GM18517 (cell line): ENCODE data around the gene ELMOD1.
"Not testable (repeated sequence)": the region's sequence is repeated elsewhere in the genome, so short reads cannot be mapped to it uniquely, and the experiment has no call there.

Experiments
- ATAC-seq: cut with Tn5 transposase; IDR thresholded peaks from one replicate; pipeline ENCODE4 v1.9.1; 2021; ENCODE audit warnings: mild to moderate bottlenecking, moderate library complexity; ENCODE audit not compliant: unreplicated experiment

Gene ELMOD1

DNA sequence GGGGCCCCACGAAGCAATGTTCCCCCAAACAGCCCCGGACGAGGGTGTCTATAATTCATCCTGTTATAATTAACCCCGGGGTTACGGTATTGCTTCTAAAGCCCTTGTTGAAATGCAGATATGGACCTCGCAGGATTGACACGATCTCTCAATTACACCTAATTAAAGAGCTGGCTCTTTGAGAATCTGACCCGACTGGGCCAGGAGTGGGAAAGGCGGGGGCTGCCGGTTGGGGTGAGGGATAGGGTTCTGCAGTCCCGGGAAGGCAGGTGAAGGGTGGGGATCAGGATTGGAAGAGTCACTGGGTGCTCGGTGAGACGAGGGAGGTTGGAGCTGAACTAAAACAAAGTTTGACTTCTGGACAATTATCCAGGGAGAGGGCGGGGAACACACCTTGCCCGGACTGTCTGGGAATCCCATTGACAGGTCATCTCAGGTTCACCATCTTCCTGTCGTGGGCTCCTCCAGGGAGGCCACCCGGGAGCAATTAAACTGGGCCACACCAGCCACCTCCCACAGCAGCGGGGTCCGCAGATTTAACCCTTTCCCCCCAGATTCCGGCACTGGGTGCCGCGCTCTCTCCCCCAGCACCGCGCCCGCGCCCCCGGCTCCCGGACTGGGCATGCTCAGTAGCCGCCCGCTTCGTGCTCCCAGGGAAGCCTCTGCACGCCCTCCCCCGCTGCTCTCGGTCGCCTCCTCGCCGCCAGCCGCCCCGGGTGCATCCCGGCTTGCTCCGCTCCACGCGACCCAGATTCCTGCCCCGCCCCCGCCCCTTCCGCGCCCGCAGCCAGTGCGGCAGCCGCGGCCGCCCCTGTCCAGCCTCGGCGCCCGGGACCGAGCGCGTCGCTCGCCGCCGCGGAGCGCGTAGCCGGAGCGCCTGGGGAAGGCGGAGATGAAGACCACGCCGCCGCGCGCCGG, at the start of gene ELMOD1:
Gene ELMOD1 (plus strand): TSS at position 688 of the 918 bp plus-strand sequence. CDS start 27,043 bp downstream, outside the sequence.
- ATAC-seq, result no peak

DNA sequence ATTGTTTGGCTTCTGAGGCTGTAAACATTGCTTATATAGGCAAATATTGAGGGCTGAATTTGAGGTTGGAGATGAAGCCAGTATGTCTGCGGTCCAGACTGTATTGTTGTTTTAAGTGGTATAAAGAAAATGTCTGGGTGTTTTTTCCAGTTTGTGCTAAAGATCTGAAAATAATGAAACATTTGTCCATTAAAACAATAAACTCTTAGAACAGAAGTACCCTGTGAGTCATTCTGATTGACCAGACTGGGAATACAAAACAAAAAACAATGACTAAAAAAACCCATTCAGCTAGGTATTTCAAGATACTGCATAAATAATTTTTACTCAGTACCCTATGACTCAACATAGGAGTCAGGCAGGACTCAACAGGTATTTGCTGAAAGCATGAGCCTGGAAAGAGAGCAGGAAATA, 45.8 kb upstream of the ELMOD1 start:
- ATAC-seq, result no peak

DNA sequence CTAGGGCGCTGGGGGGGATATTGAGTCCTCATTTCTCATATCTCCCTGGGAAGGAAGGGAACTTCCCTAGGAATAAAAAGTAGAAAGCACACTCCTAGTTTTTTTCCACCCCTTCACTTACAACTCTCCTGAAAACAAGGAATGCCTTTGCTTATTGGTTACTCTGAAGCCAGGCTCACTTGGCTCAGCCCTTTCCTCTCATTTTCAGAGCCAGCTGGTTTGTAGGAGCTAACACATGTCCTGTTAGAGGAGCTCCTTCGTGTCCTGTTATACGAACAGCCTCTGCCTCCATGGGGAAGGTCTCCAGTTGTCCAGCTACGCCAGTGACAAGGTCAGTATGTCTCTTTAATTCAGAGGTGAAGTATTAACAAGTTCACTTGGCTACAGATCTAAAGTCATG, 43.0 kb upstream of the ELMOD1 start:
- no peak for ATAC-seq

DNA sequence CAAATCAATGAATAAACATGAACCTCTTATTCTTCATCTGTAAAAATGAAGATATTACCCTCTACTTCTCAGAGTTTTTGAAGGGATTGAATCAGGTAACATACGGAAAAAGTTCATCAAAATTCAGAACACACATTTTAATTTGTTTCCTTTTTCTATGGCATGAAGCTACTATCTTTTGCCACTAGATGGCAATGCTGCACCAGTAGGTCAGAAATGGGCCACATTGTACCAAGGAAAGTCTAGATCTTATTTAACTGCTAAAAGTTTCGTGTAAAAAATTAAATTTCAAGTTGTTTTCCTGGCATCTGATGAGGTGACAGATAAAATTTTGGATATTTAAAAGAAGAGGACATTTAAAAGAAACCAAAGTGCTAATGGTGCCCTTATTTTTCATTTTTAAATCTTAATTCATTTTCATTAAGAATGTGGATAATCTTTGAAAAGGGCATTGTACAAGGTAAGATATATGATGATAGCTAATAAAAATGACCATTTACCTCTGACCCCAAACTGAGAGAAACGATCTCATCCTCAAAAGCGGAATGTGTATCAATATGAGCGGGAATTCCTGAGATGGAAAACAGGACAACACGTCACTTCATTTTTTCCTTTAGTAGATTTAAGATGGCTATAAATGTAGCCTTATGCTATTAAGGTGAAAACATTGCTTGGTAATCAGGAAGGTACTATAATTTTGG, 41.5 kb upstream of the ELMOD1 start:
- ATAC-seq, result no peak

DNA sequence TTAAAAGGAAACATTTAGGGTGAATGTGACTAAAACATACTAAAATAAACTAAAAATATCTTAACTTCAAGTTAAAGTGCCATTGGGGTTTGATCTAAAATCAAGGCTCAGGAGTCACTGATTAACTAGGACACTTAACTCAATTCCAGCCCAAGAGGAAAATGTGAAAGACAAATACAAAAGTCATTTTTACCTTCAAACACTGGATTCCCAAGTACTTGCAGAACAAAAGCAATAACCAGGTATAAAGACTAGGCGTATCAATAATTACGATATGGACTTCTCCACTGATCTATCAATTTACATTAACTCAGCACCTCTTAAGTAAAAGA, 41.0 kb upstream of the ELMOD1 start:
- no peak for ATAC-seq

DNA sequence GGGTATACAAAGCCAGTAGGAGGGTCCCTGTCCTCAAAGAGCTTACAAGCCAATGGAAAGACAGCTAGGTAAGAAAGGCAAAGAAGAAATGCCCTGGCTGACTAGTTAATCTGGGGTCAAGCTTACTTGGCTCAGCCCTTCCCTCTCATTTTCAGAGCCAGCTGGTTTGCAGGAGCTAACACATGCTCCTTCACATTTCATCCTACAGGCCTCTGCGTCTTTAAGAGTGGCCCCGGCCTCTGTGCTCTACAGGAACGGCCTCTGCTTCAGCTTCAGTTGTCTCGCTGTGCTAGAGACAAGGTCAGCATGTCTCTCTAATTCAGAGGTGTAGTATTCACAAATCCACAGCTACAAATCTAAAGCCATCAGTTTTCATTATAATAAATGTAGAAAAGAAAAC, 40.6 kb upstream of the ELMOD1 start:
- no peak for ATAC-seq

DNA sequence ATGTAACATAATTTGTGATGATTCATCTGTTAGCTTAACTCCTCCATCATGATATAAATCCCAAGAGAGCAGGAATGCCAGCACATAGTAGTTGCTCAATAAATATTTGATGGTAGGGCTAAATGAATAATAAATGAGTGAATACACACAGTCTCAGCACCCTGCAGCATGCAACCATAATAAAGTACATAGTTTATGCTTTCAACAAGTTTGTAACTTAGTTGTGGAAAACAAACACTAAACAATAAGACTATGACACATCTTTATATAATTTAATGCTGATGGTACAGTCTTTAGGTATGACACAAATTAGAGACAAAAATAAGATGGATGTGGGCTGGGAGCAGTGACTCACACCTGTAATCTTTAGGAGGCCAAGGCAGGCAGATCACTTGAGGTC, 29.3 kb upstream of the ELMOD1 start:
- ATAC-seq, result no peak

DNA sequence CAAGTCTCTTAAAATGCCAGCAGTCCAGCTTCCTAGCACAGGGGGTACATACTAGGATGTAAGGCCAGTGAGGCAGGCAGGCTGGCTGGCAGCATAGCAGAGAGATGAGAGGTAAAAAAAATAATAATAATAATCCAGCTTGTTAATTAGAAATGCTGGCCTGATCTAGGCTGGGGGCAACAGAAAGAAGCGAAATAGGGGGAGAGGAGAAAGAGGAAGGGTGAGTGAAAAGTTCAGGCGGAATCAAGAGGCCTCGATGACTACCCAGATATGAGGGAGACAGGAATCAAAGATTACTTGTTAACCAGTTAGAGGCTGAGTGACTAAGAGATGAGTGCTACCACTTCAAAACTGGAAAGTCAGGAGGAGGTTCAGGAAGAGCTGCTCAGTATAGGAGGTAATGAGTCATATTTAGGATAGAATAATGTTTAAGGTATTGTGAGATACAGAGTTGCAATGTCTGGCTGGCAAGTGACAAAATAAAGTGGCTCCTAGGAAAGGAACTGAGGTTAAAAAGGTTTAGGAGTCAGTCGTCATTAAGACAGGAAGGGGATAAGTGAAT, 28.2 kb upstream of the ELMOD1 start:
- ATAC-seq, result no peak

DNA sequence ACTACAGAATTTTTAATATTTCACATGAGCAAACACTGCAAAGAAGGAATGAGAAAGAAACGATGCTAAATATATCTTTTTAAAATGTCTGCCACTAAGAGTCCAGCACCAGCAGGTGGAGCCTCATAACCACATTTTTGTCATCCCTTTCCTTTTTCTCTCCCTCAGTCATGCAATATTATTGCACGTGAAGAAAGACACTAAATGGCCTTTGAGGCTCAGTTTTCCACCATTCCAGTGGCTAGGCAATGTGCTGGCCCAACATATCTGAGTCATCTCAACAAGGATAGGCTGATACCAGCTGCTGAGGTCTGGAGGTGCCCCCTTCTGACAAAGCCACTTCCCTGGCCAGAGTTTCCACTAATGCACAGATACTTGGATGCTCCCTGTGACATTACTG, 27.2 kb upstream of the ELMOD1 start:
- ATAC-seq, result peak; percentile 46

DNA sequence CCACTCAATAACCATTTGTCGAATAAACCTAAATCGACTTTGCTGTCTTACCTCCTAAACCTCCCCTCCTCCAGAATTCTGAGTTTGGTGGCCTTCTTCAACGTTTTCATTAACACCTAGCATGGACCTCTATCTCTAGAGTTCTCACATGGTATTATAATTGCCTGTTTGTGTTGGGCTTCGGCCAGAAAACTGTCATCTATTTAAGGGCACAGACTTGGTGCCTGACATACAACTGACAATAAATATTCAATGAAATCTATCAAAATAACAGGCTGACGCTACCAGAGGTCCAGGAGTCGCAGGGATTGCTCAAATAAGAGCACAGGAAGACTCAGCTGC, 26.1 kb upstream of the ELMOD1 start:
- ATAC-seq, result peak; percentile 22

DNA sequence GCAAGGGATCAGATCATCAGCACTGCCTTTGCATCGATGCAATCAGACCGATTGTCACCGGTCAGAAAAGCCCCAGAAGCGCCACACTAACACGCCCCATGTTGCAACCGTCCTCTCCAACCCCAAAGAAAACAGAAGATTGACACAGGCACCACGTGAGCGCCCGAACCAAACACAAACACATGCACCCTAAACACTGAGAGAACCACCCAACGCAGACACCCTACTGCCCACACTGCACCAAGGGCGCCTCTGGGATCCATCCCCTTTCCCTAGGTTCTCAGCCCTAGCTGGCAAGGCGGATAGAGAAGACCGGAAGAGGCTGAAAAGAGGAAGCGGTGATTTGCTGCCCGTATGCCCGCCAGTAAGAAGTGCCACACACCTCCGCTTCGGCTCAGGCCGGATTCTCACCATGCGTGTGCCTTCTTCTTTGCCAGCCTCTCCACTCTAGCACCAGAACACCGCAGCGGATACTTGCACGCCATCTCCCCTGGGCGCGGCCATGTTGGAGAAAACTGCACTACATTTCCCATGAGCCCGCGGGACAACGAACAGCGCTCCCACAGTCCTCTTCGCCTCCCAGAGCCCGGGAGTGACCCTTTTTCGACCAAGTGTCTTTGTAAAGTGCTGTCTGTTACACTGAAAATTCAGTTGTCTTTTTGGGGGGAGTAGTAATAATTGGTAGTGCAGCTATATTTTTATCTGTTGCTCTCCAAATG, 25.6 kb upstream of the ELMOD1 start, which contains the start of gene ALKBH8:
Gene ALKBH8 (minus strand): TSS at position 517 of the 719 bp plus-strand sequence. CDS start 4,842 bp downstream, outside the sequence.
- ATAC-seq, result peak; percentile 73

DNA sequence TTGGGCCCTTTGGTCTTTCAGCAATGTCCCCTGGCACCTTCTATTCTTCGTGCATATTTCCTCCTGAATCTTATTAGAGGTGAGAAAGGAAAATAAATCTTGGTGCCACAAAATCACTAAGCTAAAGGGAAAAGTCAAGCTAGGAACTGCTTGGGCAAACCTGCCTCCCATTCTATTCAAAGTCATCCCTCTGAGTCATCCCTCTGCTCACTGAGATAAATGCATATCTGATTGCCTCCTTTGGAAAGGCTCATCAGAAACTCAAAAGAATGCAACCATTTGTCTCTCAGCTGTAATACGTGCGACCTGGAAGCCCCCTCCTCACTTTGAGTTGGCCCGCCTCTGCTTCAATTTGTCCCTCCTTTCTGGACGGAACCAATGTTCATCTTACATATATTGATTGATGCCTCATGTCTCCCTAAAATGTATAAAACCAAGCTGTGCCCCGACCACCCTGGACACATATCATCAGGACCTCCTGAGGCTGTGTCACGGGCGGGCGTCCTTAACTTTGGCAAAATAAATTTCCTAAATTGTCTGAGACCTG, 24.9 kb upstream of the ELMOD1 start:
- ATAC-seq, result not testable (repeated sequence)

DNA sequence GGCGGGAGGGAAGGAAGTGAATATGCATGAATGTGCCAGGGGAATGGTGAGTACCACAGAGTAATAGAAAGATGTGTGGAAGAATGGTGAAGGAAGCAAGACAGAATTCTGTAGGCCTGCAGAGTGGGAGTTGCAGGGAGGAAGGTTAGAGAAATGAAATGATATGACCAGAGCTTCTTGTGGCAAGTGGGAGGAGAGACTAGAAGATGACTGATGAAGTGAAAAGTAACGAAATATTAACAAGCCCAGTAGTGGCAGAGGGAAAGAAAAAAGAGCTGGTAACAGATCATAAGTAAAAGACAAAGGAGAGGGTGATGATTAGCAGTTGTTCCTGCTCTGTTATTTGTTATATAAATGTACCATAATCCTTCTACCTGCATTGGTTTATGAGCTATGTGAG, 24.4 kb upstream of the ELMOD1 start:
- no peak for ATAC-seq

DNA sequence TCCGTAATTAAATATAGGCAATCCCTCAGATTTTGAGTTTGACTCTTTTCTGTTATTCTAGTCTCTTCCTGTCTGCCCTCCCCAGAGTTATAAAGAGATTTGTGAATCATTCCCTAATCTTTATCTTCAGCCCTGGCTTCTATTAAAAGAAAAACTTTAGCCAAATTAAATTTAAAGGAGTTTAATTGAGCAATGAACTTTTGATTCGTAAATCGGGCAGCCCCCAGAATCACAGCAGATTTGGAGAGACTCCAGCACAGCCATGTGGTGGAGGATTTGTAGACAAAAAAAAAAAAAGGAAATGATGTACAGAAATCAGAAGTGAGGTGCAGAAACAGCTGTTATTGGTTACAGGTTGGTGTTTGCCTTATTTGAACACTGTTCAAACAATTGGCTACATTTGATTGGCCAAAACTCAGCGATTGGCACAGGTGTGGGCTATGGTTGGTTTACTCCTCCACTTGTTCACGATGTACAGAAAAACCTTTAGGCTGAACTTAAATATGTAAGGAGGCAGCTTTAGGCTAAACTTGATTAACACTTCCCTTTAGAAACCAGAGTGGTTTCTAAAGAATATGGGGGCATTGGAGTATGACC, 23.1 kb upstream of the ELMOD1 start:
- ATAC-seq, result no peak

DNA sequence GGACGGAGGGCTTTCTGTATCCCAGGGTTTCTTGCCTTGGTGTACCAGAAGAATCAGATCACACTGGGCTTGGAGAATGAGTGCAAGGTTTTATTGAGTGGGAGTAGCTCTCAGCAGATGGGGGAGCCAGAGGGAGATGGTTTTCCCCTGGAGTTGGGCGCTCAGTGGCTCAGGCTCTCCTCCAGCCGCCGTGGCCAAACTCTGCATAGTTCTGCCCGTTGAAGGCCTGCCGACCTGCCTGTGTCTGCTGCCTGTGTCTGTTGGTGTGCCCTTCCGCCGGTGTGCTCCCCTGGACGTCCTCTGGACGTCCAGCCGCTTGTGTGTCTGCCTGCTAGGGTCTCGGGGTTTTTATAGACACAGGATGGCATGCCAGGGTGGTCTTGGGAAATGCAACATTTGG, 20.9 kb upstream of the ELMOD1 start:
- ATAC-seq, result no peak

DNA sequence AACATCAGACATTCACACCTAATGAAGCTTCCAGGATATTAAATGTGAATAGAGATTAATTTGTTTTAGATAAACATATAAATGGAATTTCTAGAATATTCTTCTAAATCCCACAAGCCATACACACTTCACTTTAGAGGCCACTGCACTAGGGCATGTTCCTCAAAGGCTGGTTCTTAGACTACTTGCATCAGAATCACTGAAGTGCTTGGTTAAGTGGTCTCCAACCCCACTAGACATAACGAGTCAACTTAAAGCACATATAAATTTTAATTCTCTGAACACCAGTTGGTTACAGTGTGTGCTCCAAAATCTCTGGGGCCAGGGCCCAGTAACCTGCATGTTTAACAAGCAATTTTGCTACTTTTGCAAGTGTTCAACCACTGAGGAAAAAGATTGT, 17.5 kb upstream of the ELMOD1 start:
- no peak for ATAC-seq

DNA sequence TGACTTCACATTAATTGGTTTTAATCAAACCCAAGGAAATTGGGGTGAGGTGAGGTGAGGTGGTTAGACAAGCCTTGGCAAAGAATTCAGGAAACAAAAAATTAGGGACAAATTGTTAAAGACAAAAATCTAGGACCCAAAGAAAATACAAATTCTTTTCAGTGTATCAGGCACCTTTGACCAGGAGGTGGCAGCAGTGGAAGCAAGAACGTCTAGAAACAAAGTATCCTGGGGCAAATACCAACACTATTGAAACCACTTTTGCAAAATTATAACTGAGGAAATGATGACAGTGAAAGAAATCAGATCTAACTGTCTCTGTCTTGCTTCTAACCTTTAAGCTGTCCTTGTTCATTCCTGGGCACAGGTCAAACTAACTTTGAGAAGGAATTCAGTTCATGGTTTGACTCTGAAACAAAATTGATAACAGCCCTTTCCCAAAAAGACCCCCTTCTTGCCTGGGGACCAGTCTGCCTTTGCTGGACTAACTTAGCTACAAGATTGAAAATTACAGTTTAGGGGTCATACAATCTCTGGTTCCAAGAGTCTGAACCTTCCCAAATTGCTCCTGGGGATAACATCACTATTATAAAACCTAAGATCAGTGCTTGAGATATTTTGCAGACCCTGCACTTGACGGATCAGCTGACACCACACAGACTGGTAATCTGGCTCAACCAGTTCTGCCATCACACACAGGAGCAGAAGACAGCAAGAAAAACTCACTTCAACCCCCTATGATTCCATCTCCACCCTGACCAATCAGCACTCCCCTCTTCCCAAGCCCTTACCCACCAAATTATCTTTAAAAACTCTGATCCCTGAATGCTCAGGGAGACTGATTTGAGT, 14.2 kb upstream of the ELMOD1 start:
- not testable (repeated sequence) for ATAC-seq

DNA sequence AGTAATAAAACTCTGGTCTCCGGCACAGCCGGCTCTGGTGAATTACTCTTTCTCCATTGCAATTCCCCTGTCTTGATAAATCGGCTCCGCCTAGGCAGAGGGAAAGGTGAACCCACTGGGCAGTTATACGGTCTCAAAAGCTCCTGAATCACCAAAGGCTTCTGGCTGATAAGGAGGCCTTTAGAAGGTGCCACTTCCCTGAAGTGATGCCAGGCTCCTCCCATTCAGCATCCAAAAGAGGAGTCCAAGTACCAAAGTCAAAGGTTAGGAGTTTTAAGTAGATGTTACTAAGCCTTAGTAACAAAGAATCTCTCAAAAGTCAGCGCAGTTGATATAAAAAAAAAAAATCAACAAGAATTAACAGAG, 13.6 kb upstream of the ELMOD1 start:
- no peak for ATAC-seq

DNA sequence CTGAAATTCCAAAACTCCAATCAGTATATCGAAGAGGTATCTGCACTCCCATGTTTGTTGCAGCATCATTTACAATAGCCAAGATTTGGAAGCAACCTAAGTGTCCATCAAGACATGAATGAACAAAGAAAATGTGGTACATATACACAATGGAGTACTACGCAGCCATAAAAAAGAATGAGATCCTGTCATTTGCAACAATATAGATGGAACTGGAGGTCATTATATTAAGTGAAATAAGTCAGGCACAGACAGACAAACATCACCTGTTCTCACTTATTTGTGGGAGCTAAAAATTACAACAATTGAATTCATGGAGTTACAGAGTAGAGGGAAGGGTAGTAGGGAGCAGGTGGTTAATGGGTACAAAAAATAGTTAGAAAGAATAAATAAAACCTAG, 11.8 kb upstream of the ELMOD1 start:
- not testable (repeated sequence) for ATAC-seq

DNA sequence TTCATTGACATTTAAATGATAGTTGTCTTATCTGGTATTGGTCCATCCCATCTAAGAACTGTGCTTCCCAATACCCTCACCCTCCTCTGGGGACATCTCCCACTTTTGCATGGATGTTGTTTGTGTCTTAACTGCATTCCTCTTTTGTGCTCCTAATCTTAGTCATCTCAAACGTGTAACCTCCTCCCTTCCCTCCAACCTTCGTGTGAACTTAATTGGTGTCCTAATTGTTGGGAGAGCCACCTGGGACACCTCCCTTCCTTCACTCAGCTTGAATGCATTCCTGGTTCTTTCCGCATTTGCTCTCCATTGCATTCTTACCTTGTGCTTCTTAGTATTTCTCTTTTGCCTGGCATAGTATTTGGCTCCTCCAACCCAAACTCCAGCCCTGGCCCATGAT, 9.8 kb upstream of the ELMOD1 start:
- ATAC-seq, result no peak
